GM23338 (cell line): ENCODE results near the gene AMPD2. TPM values are rescaled to one million over a fixed set of nuclear protein-coding genes. Genes with fewer than 3 reads are reported as not detected.

ENCODE experiments used
- ATAC-seq: fragments of 200-7000 bp; cut with Tn5 transposase; 3 replicates; pipeline ENCODE4 v1.9.1; 2020
- DNase-seq: peaks from one replicate; pipeline ENCODE4 v3.0.0-alpha.2; 2015; ENCODE audit warnings: low spot score
- H2AFZ ChIP-seq: fragments of 200-600 bp; sonication (generic); 2 replicates; pipeline ENCODE4 v1.8.0; 2016; ENCODE audit warnings: antibody characterized with exemption, mild to moderate bottlenecking, moderate library complexity
- H3F3A ChIP-seq: fragments of 200-600 bp; sonication (generic); replicated peaks from 2 replicates; pipeline ENCODE4 v1.8.0; 2017; ENCODE audit warnings: antibody characterized with exemption, mixed run types, low read depth
- H3K27ac ChIP-seq: fragments of 200-600 bp; sonication (generic); 2 replicates; pipeline ENCODE4 v1.6.1; 2016; ENCODE audit warnings: low read depth
- H3K27me3 ChIP-seq: fragments of 200-600 bp; sonication (generic); 2 replicates; pipeline ENCODE4 v1.8.0; 2016; ENCODE audit warnings: mild to moderate bottlenecking, mixed run types, moderate library complexity; ENCODE audit not compliant: insufficient read depth
- H3K36me3 ChIP-seq: fragments of 200-600 bp; sonication (generic); 2 replicates; pipeline ENCODE4 v1.8.0; 2016; ENCODE audit warnings: mild to moderate bottlenecking; ENCODE audit not compliant: insufficient read depth
- H3K4me1 ChIP-seq: fragments of 200-600 bp; sonication (generic); 2 replicates; pipeline ENCODE4 v1.8.0; 2016; ENCODE audit warnings: mild to moderate bottlenecking, moderate library complexity; ENCODE audit not compliant: insufficient read depth
- H3K4me2 ChIP-seq: fragments of 200-600 bp; sonication (generic); 2 replicates; pipeline ENCODE4 v1.7.1; 2017; ENCODE audit warnings: mixed run types
- H3K4me3 ChIP-seq: fragments of 200-600 bp; sonication (generic); 2 replicates; pipeline ENCODE4 v1.6.1; 2016; ENCODE audit warnings: mixed run types
- H3K79me2 ChIP-seq: fragments of 200-600 bp; sonication (generic); replicated peaks from 2 replicates; pipeline ENCODE4 v1.8.0; 2017; ENCODE audit warnings: mild to moderate bottlenecking; ENCODE audit not compliant: insufficient read depth
- H3K9me2 ChIP-seq: fragments of 200-600 bp; sonication (generic); 2 replicates; pipeline ENCODE4 v1.8.0; 2017; ENCODE audit not compliant: insufficient read depth
- H4K20me1 ChIP-seq: fragments of 200-600 bp; sonication (generic); replicated peaks from 2 replicates; pipeline ENCODE4 v1.8.0; 2017; ENCODE audit warnings: mild to moderate bottlenecking; ENCODE audit not compliant: insufficient read depth
- H3K27ac Mint-ChIP-seq: 2 replicates; pipeline ENCODE4 v1.8.0; 2020; ENCODE audit warnings: inconsistent platforms, mild to moderate bottlenecking, moderate library complexity, mixed read lengths
- H3K27me3 Mint-ChIP-seq: 3 replicates; pipeline ENCODE4 v1.8.0; 2022; ENCODE audit warnings: low read depth, mild to moderate bottlenecking, moderate library complexity, mixed read lengths, inconsistent platforms; ENCODE audit not compliant: insufficient read depth, poor library complexity
- H3K36me3 Mint-ChIP-seq: 3 replicates; pipeline ENCODE4 v1.8.0; 2021; ENCODE audit warnings: low read depth, mild to moderate bottlenecking, inconsistent platforms, moderate library complexity, mixed read lengths
- H3K4me1 Mint-ChIP-seq: 3 replicates; pipeline ENCODE4 v1.8.0; 2020; ENCODE audit warnings: mild to moderate bottlenecking, inconsistent platforms, mixed read lengths
- H3K4me3 Mint-ChIP-seq: 3 replicates; pipeline ENCODE4 v1.8.0; 2021; ENCODE audit warnings: moderate library complexity, mild to moderate bottlenecking, inconsistent platforms, mixed read lengths
- H3K9me3 Mint-ChIP-seq: 3 replicates; pipeline ENCODE4 v1.8.0; 2020; ENCODE audit warnings: moderate library complexity, mild to moderate bottlenecking, inconsistent platforms, mixed read lengths
- CREB1 ChIP-seq: fragments of 250-450 bp; sonication (Bioruptor Pico); IDR thresholded peaks from 2 replicates; pipeline ENCODE4 v1.5.0; 2020; ENCODE audit warnings: low read depth, mild to moderate bottlenecking, moderate library complexity
- CTCF ChIP-seq, 2 experiments: fragments of 200-600 bp in 1 of 2; sonication (generic) in 1 of 2; conservative IDR thresholded peaks; 2 replicates each; pipeline versions ENCODE4 v1.5.1 to v1.6.1; 2016 to 2017; ENCODE audit warnings: antibody characterized with exemption in 2 of 2, low read depth in 2 of 2, mild to moderate bottlenecking in 2 of 2, moderate library complexity in 1 of 2
- ETS1 ChIP-seq: IDR thresholded peaks from 2 replicates; pipeline ENCODE4 v1.6.1; 2016; ENCODE audit warnings: antibody characterized with exemption
- EZH2 ChIP-seq: fragments of 200-600 bp; sonication (generic); IDR thresholded peaks from one replicate; pipeline ENCODE4 v1.8.0; 2017; ENCODE audit warnings: antibody characterized with exemption, mild to moderate bottlenecking, low read depth; ENCODE audit not compliant: unreplicated experiment
- EZH2phosphoT487 ChIP-seq: fragments of 200-600 bp; sonication (generic); IDR thresholded peaks from one replicate; pipeline ENCODE4 v1.8.1; 2018; ENCODE audit warnings: antibody characterized with exemption; ENCODE audit not compliant: unreplicated experiment
- NANOG ChIP-seq: IDR thresholded peaks from 2 replicates; pipeline ENCODE4 v1.6.1; 2016; ENCODE audit warnings: antibody characterized with exemption, borderline replicate concordance
- POLR2AphosphoS5 ChIP-seq: IDR thresholded peaks from 2 replicates; pipeline ENCODE4 v1.6.1; 2016; ENCODE audit warnings: antibody characterized with exemption, low read depth
- ZNF114 ChIP-seq: fragments of 250-450 bp; sonication (Bioruptor Pico); IDR thresholded peaks from 2 replicates; pipeline ENCODE4 v1.5.0; 2020; ENCODE audit warnings: mild to moderate bottlenecking, moderate library complexity
- ZNF331 ChIP-seq: fragments of 250-450 bp; sonication (Bioruptor Pico); IDR thresholded peaks from 2 replicates; pipeline ENCODE4 v1.5.0; 2020; ENCODE audit warnings: low read depth, mild to moderate bottlenecking, moderate library complexity
- ZNF462 ChIP-seq: fragments of 250-450 bp; sonication (Bioruptor Pico); IDR thresholded peaks from 2 replicates; pipeline ENCODE4 v1.5.0; 2020; ENCODE audit warnings: mild to moderate bottlenecking, moderate library complexity
- polyA plus RNA-seq: library from polyadenylated mRNA; unstranded; fragments of >200 nt; fragmentation: Nextera tagmentation; extraction: Ambion mirVana; gene quantifications from 2 replicates; pipeline ENCODE4 v1.2.1, GENCODE V29; 2016
- total RNA-seq: library from RNA; depleted of rRNA; stranded (reverse); fragments of >200 nt; shearing (Covaris generic); gene quantifications from 2 replicates; pipeline ENCODE4 v1.2.3, GENCODE V29; 2014

The AMPD2 gene
- total and polyA plus RNA-seq, 2 experiments from 2014 or later = 24.5 to 62.1 TPM

GRCh38 chr1:109579491-109579890 is 40.1 kb upstream of the AMPD2 start:
- peaks cover 34% of the 10 kb centered on the region for H3K36me3 Mint-ChIP-seq
- H3K79me2 ChIP-seq = peaks cover 12% of the 10 kb centered on the region
- TF ChIP-seq EZH2 (no peak), ETS1 (no peak), NANOG (no peak)

GRCh38 chr1:109582021-109582420 is 37.6 kb upstream of the AMPD2 start:
- Histone ChIP-seq H2AFZ (no peak overlapping the region), H3K4me2 (no peak overlapping the region), H3K36me3 (peaks cover 38% of the 10 kb centered on the region), H3K79me2 (no peaks in the 10 kb centered on the region; the same call in 1 of the 2 replicates), H3K9me2 (no peaks in the 10 kb centered on the region), H4K20me1 (peaks cover 16% of the 10 kb centered on the region), H3K4me1 (no peaks in the 10 kb centered on the region), H3K4me3 (no peak overlapping the region), H3F3A (no peaks in the 10 kb centered on the region), H3K27me3 (no peaks in the 10 kb centered on the region), H3K27ac (no peak overlapping the region)
- Mint-ChIP-seq H3K4me3 (no peak overlapping the region), H3K4me1 (no peaks in the 10 kb centered on the region), H3K27me3 (no peaks in the 10 kb centered on the region), H3K36me3 (peaks cover 42% of the 10 kb centered on the region), H3K9me3 (no peaks in the 10 kb centered on the region), H3K27ac (no peak overlapping the region)
- no peak for TF ChIP-seq CREB1 (CRISPR knock-in tag)
- TF ChIP-seq NANOG = no peak
- no peak for TF ChIP-seq POLR2AphosphoS5
- TF ChIP-seq ZNF462 = no peak
- TF ChIP-seq CTCF (conservative IDR thresholded peaks at IDR 0.05; ENCODE audit: low read depth in 2 of 2) = no peak
- TF ChIP-seq ETS1 = no peak
- no peak for TF ChIP-seq EZH2
- TF ChIP-seq ZNF114 = no peak
- no peak for TF ChIP-seq EZH2phosphoT487
- no peak for TF ChIP-seq ZNF331 (CRISPR knock-in tag)
- no peak for DNase-seq
- ATAC-seq = no peak

More at GRCh38 chr1:109579491-109579890, 40.1 kb upstream of the AMPD2 start:
- Histone ChIP-seq H3K9me2 (no peaks in the 10 kb centered on the region), H3K4me2 (no peak overlapping the region), H3K27ac (no peak overlapping the region), H3F3A (no peaks in the 10 kb centered on the region), H3K4me3 (no peak overlapping the region), H3K27me3 (no peaks in the 10 kb centered on the region), H3K4me1 (no peaks in the 10 kb centered on the region), H2AFZ (no peak overlapping the region), H4K20me1 (peaks cover 20% of the 10 kb centered on the region), H3K36me3 (peaks cover 24% of the 10 kb centered on the region)
- H3K4me1 Mint-ChIP-seq = no peaks in the 10 kb centered on the region
- no peaks in the 10 kb centered on the region for H3K9me3 Mint-ChIP-seq
- ATAC-seq = no peak
- DNase-seq = no peak
- H3K4me3 Mint-ChIP-seq = no peak overlapping the region
- no peak overlapping the region for H3K27ac Mint-ChIP-seq
- peaks cover 3% of the 10 kb centered on the region for H3K27me3 Mint-ChIP-seq
